ENCODE results near the gene MAGI3.
"Not testable (repeated sequence)": the region's sequence is repeated elsewhere in the genome, so short reads cannot be mapped to it uniquely, and the experiment has no call there.

The MAGI3 gene

DNA sequence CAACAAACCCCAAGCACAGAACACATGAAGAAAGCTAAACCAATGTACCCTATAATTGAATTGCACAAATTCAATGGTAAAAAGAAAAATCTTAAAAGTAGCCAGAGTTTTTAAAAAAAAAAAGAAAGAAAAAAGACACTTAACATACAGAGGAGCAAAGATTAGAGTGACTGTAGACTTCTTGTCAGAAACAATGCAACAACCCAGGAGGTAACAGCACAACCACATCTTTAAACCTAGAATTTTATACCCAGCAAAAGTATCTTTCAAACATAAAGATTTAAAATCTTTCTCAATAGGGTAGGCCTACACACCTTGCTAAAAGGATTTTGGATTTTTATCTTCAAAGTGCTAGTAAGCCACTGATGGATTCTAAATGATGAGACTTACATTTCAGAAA is 304.6 kb downstream of the MAGI3 start:
- TF ChIP-seq, protein P1, sequence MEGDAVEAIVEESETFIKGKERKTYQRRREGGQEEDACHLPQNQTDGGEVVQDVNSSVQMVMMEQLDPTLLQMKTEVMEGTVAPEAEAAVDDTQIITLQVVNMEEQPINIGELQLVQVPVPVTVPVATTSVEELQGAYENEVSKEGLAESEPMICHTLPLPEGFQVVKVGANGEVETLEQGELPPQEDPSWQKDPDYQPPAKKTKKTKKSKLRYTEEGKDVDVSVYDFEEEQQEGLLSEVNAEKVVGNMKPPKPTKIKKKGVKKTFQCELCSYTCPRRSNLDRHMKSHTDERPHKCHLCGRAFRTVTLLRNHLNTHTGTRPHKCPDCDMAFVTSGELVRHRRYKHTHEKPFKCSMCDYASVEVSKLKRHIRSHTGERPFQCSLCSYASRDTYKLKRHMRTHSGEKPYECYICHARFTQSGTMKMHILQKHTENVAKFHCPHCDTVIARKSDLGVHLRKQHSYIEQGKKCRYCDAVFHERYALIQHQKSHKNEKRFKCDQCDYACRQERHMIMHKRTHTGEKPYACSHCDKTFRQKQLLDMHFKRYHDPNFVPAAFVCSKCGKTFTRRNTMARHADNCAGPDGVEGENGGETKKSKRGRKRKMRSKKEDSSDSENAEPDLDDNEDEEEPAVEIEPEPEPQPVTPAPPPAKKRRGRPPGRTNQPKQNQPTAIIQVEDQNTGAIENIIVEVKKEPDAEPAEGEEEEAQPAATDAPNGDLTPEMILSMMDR (IDR thresholded peaks at IDR 0.05; ENCODE audit: control extremely low read depth, extremely low read depth, low read depth, missing control alignments) = no peak
- DNase-seq (ENCODE audit: extremely low spot score) = no peak
- POLR2A ChIA-PET = no interaction called here
- CTCF ChIA-PET = no interaction called here

DNA sequence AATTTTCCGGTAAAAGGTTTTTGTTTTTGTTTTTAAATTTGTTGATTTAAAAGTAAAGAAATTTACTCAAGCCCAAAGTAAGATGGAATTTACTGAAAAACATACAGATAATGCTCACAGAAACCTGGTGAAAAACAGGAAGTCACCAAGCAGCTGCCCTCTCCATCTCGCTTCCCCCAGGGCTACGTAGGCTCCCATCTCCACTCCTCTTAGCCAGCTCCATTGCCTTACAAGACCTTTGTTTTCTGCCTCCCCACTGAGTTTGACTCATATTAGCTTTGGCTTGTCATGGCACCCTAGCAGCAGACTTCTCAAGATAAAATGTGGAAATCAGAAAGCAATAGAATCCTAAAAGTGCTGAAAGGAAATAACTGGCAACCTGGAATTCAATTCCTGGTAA is 311.1 kb downstream of the MAGI3 start:
- CTCF ChIA-PET = interaction anchor here (1.4 to 2.4 kb wide), 2 partner anchors 9 to 628 kb away, joined by 3 to 8 read pairs; partner anchors contain the start of gene LRIG2
- TF ChIP-seq, protein P1 (IDR thresholded peaks at IDR 0.05; ENCODE audit: control extremely low read depth, extremely low read depth, low read depth, missing control alignments) = no peak
- DNase-seq (ENCODE audit: extremely low spot score) = no peak
- POLR2A ChIA-PET = no interaction called here

DNA sequence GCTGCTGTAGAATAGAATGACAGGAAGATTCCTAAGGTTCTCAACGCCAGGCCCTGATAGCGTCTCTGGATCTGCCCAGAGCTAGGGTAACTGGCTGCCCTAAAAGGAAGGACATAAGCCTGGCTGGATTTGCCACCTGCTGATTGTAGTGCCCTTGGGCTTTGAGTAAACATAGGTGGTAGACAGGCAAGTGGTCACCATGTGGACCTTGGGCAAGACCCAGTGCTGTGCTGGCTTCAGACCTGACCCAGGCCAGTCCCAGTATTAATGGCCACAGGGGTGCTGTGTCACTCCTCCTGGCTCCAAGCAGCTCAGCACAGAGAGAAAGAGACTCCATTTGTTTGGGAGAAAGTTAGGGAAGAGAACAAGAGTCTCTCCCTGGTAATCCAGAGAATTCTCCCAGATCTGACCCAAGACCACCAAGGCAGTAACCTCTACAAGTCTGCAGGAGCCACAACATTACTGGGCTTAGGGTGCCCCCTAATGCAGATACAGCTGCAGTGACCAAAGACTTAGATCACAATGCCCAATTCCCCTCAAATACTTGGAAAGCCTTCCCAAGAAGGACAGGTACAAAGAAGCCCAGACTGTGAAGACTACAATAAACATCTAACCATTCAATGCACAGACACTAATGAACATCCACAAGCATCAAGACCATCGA is 324.4 kb downstream of the MAGI3 start:
- ChIA-PET POLR2A (no interaction called here), CTCF (no interaction called here)
- TF ChIP-seq, protein P1 (IDR thresholded peaks at IDR 0.05; ENCODE audit: control extremely low read depth, extremely low read depth, low read depth, missing control alignments) = no peak
- no peak for DNase-seq (ENCODE audit: extremely low spot score)

DNA sequence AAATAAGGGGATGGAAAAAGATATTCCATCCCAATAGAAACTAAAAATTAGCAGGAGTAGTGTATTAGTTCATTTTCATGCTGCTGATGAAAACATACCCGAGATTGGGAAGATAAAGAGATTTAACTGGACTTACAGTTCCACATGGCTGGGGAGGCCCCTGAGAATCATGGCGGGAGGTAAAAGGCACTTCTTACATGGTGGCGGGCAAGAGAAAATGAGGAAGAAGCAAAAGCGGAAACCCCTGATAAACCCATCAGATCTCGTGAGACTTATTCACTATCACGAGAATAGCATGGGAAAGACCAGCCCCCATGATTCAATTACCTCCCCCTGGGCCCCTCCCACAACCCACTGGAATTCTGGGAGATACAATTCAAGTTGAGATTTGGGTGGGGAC is 327.2 kb downstream of the MAGI3 start:
- POLR2A ChIA-PET; DNase-seq (ENCODE audit: extremely low spot score): not testable (repeated sequence)
- CTCF ChIA-PET = interaction anchor here (1.0 kb wide), 1 partner anchor 19 kb away, joined by 3 read pairs; no protein-coding TSS in a partner anchor

DNA sequence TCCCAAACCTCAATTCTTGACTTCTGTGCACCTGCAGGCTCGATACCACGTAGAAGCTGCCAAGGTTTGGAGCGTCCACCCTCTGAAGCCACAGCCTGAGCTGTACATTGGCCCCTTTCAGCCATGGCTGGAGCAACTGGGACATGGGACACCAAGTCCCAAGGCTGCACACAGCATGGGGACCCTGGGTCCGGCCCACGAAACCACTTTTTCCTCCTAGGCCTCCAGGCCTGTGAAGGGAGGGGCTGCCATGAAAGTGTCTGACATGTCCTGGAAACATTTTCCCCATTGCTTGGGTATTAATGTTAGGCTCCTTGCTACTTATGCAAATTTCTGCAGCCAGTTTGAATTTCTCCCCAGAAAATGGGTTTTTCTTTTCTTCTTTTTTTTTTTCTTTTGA is 328.3 kb downstream of the MAGI3 start:
- POLR2A ChIA-PET; DNase-seq (ENCODE audit: extremely low spot score); CTCF ChIA-PET: not testable (repeated sequence)

DNA sequence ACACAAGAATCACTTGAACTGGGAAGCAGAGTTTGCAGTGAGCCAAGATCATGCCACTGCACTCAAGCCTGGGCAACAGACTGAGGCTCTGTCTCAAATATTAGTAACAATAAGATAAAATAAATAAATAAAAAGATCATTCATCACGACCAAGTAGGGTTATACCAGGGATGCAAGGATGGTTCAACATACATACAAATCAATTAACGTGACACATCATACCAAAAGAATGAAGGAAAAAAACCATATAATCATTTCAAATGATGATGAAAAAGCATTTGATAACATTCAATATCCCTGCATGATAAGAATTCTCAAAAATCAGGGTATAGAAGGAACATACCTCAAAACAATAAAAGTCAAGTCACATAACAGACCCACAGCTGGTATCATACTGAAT is 330.7 kb downstream of the MAGI3 start:
- ChIA-PET POLR2A (no interaction called here), CTCF (no interaction called here)
- TF ChIP-seq, protein P1 (IDR thresholded peaks at IDR 0.05; ENCODE audit: control extremely low read depth, extremely low read depth, low read depth, missing control alignments) = no peak
- DNase-seq (ENCODE audit: extremely low spot score) = no peak

DNA sequence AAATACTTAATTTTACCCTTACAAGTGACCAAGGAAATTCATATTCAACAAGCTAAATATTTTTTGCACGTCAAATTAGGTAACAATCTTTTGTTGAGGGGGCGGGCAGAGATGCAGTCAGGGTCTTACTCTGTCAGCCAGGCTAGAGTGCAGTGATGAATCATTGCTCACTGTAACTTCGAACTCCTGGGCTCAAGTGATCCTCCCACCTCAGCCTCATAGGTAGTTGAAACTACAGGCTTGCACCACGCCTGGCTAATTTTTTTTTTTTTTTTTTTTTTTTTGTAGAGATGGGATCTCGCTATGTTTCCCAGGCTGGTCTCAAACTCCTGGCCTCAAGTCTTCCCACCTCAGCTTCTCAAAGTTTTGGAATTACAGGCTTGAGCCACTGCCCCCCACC is 342.5 kb downstream of the MAGI3 start:
- DNase-seq (ENCODE audit: extremely low spot score) = no peak
- POLR2A ChIA-PET = no interaction called here
- TF ChIP-seq, protein P1 (IDR thresholded peaks at IDR 0.05; ENCODE audit: control extremely low read depth, extremely low read depth, low read depth, missing control alignments) = no peak
- CTCF ChIA-PET = no interaction called here

All from GM10248 (cell line).